H1 (cell line): Measurements from ENCODE around the gene PLD3. TPM values are rescaled to one million over a fixed set of nuclear protein-coding genes. Genes with fewer than 3 reads are reported as not detected.

ENCODE experiments used
- USF2 ChIP-seq: IDR thresholded peaks from 2 replicates; pipeline ENCODE4 v1.6.1; 2011; ENCODE audit warnings: low read length, improper control_type of control experiment
- ZNF274 ChIP-seq: IDR thresholded peaks from 2 replicates; pipeline ENCODE4 v1.7.0; 2012; ENCODE audit warnings: low read length, borderline replicate concordance; ENCODE audit errors: extremely low read depth
- polyA plus RNA-seq, 7 experiments: library from polyadenylated mRNA; depleted of rRNA in 3 of 7; stranded (reverse) in 5 of 7; unstranded in 2 of 7; fragments of >200 nt in 5 of 7; fragments of 200-250 nt in 2 of 7; gene quantifications; 1 replicate in 5 of 7; 2 replicates in 1 of 7; 4 replicates in 1 of 7; pipeline versions ENCODE4 v1.2.1 to v1.2.3, GENCODE V29; 2011 to 2013; ENCODE audit warnings: missing spikeins in 2 of 7, mixed read lengths in 2 of 7
- total RNA-seq: library from RNA; stranded (reverse); fragmentation: NEBNext Ultra II Directional; extraction: Animal tissue kit (Norgen Biotek cat#: 25700); gene quantifications from 2 replicates; pipeline ENCODE4 v1.2.1, GENCODE V29; 2021

Gene PLD3
- total and polyA plus RNA-seq, 2 of the 8 experiments (the other 6 are each of a cell fraction or from before 2014, with no cell fraction given): 180 to 543 TPM

- TF ChIP-seq USF2 (no peak), ZNF274 (no peak)
Measured at GRCh38 chr19:40348961-40349507, 539 bp downstream of the PLD3 start (continued).
